Measurements from ENCODE around the gene PPP3CA. TPM values are rescaled to one million over a fixed set of nuclear protein-coding genes. Genes with fewer than 3 reads are reported as not detected.

The PPP3CA gene
- total RNA-seq, 1 experiment from 2014 or later = 129 TPM

- TF ChIP-seq CTCF (conservative IDR thresholded peaks at IDR 0.05; ENCODE audit: low read depth, low read length) = no peak
- TF ChIP-seq EZH2 (IDR thresholded peaks at IDR 0.05; ENCODE audit: borderline replicate concordance, low read depth, low read length, poor library complexity, severe bottlenecking) = no peak
- intact Hi-C loops (cut with micrococcal nuclease; ENCODE audit: unreplicated experiment) = no loop called here
- Histone ChIP-seq H3K27ac (ENCODE audit: low read depth, low read length, poor library complexity, severe bottlenecking) (no peak overlapping the region), H3K36me3 (ENCODE audit: insufficient read depth, low read length, poor library complexity, severe bottlenecking) (no peaks in the 10 kb centered on the region), H3K9me3 (ENCODE audit: low read depth, low read length, poor library complexity, severe bottlenecking) (no peaks in the 10 kb centered on the region), H3K27me3 (replicated peaks; ENCODE audit: insufficient read depth, low read depth, low read length, poor library complexity) (no peaks in the 10 kb centered on the region), H3K4me3 (ENCODE audit: low read depth, low read length, poor library complexity, severe bottlenecking) (no peak overlapping the region), H3K4me1 (ENCODE audit: insufficient read depth, low read length, poor library complexity, severe bottlenecking) (peaks cover 49% of the 10 kb centered on the region)
- no peak for DNase-seq (ENCODE audit: low spot score)
- ChIA-PET CTCF (no interaction called here), POLR2A (ENCODE audit: low non-redundant PET) (no interaction called here)
- BruUV-seq (replicated peaks) = no TSS peak
Observed at GRCh38 chr4:101160792-101161592, 186.3 kb downstream of the PPP3CA start.

DNA sequence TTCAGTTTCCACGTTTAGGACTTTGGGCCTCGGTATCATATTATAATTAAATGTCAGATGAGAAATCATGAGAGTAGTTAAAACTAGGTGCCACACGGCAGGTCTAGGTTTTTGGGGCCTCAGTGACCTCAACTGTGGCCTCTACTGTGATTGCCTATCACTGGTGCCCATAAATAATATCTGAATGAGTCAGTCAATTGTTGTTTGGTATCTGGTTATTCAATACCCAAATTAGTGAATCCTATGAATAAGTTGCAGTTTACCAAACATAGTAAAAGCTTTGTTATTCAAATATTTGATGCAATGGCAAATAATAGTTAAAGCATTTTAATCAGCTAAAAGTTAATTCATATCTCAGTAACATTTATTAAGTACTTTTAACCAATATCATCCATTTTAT, 188.8 kb downstream of the PPP3CA start:
- Histone ChIP-seq H3K9me3 (ENCODE audit: low read depth, low read length, poor library complexity, severe bottlenecking) (no peaks in the 10 kb centered on the region), H3K4me3 (ENCODE audit: low read depth, low read length, poor library complexity, severe bottlenecking) (no peak overlapping the region), H3K27ac (ENCODE audit: low read depth, low read length, poor library complexity, severe bottlenecking) (peak overlapping the region; percentile 28), H3K27me3 (replicated peaks; ENCODE audit: insufficient read depth, low read depth, low read length, poor library complexity) (no peaks in the 10 kb centered on the region), H3K4me1 (ENCODE audit: insufficient read depth, low read length, poor library complexity, severe bottlenecking) (peaks cover 64% of the 10 kb centered on the region), H3K36me3 (ENCODE audit: insufficient read depth, low read length, poor library complexity, severe bottlenecking) (no peaks in the 10 kb centered on the region)
- BruUV-seq (replicated peaks) = no TSS peak
- DNase-seq (ENCODE audit: low spot score) = no peak
- TF ChIP-seq CTCF (conservative IDR thresholded peaks at IDR 0.05; ENCODE audit: low read depth, low read length) = no peak
- TF ChIP-seq EZH2 (IDR thresholded peaks at IDR 0.05; ENCODE audit: borderline replicate concordance, low read depth, low read length, poor library complexity, severe bottlenecking) = no peak
- intact Hi-C loops (cut with micrococcal nuclease; ENCODE audit: unreplicated experiment) = no loop called here
- ChIA-PET POLR2A (ENCODE audit: low non-redundant PET) (no interaction called here), CTCF (no interaction called here)

GRCh38 chr4:101158134-101158482, 189.2 kb downstream of the PPP3CA start:
- Histone ChIP-seq H3K36me3 (ENCODE audit: insufficient read depth, low read length, poor library complexity, severe bottlenecking) (no peaks in the 10 kb centered on the region), H3K27me3 (replicated peaks; ENCODE audit: insufficient read depth, low read depth, low read length, poor library complexity) (no peaks in the 10 kb centered on the region), H3K4me1 (ENCODE audit: insufficient read depth, low read length, poor library complexity, severe bottlenecking) (peaks cover 65% of the 10 kb centered on the region), H3K27ac (ENCODE audit: low read depth, low read length, poor library complexity, severe bottlenecking) (peak overlapping the region; percentile 28), H3K4me3 (ENCODE audit: low read depth, low read length, poor library complexity, severe bottlenecking) (no peak overlapping the region), H3K9me3 (ENCODE audit: low read depth, low read length, poor library complexity, severe bottlenecking) (no peaks in the 10 kb centered on the region)
- ChIA-PET POLR2A (ENCODE audit: low non-redundant PET) (no interaction called here), CTCF (no interaction called here)
- intact Hi-C loops (cut with micrococcal nuclease; ENCODE audit: unreplicated experiment) = no loop called here
- peak; percentile 64 for DNase-seq (ENCODE audit: low spot score)
- TF ChIP-seq EZH2 (IDR thresholded peaks at IDR 0.05; ENCODE audit: borderline replicate concordance, low read depth, low read length, poor library complexity, severe bottlenecking) (no peak), CTCF (conservative IDR thresholded peaks at IDR 0.05; ENCODE audit: low read depth, low read length) (no peak)
- no TSS peak for BruUV-seq (replicated peaks)

Data from A673 (cell line).